CD14-positive monocyte (primary cell): ENCODE data around the gene CDIP1. TPM values are rescaled to one million over a fixed set of nuclear protein-coding genes. Genes with fewer than 3 reads are reported as not detected.
A peak's percentile ranks its signal among the peaks of the same experiment; 100 is the strongest.

Experiments
- DNase-seq, 3 donors: peaks; one replicate each; pipeline ENCODE4 v3.0.0-alpha.2; 2011 to 2022
- H2AFZ ChIP-seq: 2 replicates; pipeline ENCODE4 v1.6.0; 2012; ENCODE audit warnings: mild to moderate bottlenecking, low read depth, low read length, inconsistent platforms; ENCODE audit not compliant: insufficient read depth, poor library complexity, severe bottlenecking
- H3K27ac ChIP-seq, 2 donors: 1 replicate in 1 of 2; 2 replicates in 1 of 2; pipeline ENCODE4 v1.5.1; 2012 to 2013; ENCODE audit warnings: low read length in 2 of 2, control low read depth in 1 of 2, inconsistent platforms in 1 of 2, low read depth in 1 of 2, mild to moderate bottlenecking in 1 of 2
- H3K27me3 ChIP-seq, 2 donors: one replicate each; pipeline versions ENCODE4 v1.6.0 to v1.6.1; 2011 to 2013; ENCODE audit warnings: low read length in 2 of 2; ENCODE audit not compliant: control insufficient read depth in 2 of 2, insufficient read depth in 2 of 2
- H3K36me3 ChIP-seq, 2 donors: replicated peaks in 1 of 2; 1 replicate in 1 of 2; 2 replicates in 1 of 2; pipeline versions ENCODE4 v1.5.1 to v1.6.1; 2012 to 2013; ENCODE audit warnings: low read length in 2 of 2, control low read depth in 1 of 2, inconsistent platforms in 1 of 2, mild to moderate bottlenecking in 1 of 2; ENCODE audit not compliant: insufficient read depth in 2 of 2, control insufficient read depth in 1 of 2
- H3K4me1 ChIP-seq, 2 donors: 1 replicate in 1 of 2; 2 replicates in 1 of 2; pipeline versions ENCODE4 v1.5.1 to v1.6.1; 2012 to 2013; ENCODE audit warnings: low read length in 2 of 2, control low read depth in 1 of 2, inconsistent platforms in 1 of 2, mild to moderate bottlenecking in 1 of 2, moderate library complexity in 1 of 2; ENCODE audit not compliant: insufficient read depth in 2 of 2, control insufficient read depth in 1 of 2
- H3K4me2 ChIP-seq: replicated peaks from 2 replicates; pipeline ENCODE3; 2012; ENCODE audit warnings: low read length, moderate library complexity, mild to moderate bottlenecking; ENCODE audit not compliant: poor library complexity, severe bottlenecking; ENCODE audit errors: extremely low read depth
- H3K4me3 ChIP-seq, 3 experiments: fragments of 200-600 bp in 1 of 3; sonication (generic) in 1 of 3; replicated peaks in 1 of 3; 1 replicate in 2 of 3; 2 replicates in 1 of 3; pipeline ENCODE4 v1.5.1; 2011 to 2013; ENCODE audit warnings: low read length in 3 of 3, mild to moderate bottlenecking in 3 of 3, control low read depth in 2 of 3, low read depth in 2 of 3, inconsistent platforms in 1 of 3, moderate library complexity in 1 of 3
- H3K79me2 ChIP-seq: 2 replicates; pipeline ENCODE4 v1.6.0; 2012; ENCODE audit warnings: mild to moderate bottlenecking, control low read depth, inconsistent platforms, low read length, moderate library complexity; ENCODE audit not compliant: insufficient read depth
- H3K9ac ChIP-seq: 2 replicates; pipeline ENCODE4 v1.6.0; 2017; ENCODE audit warnings: low read length, mild to moderate bottlenecking; ENCODE audit not compliant: insufficient read depth, poor library complexity, severe bottlenecking
- H3K9me3 ChIP-seq, 2 donors: replicated peaks in 1 of 2; 1 replicate in 1 of 2; 2 replicates in 1 of 2; pipeline versions ENCODE4 v1.5.1 to v1.6.1; 2012 to 2013; ENCODE audit warnings: low read length in 2 of 2, control low read depth in 1 of 2; ENCODE audit not compliant: control insufficient read depth in 1 of 2, insufficient read depth in 1 of 2
- H4K20me1 ChIP-seq: 2 replicates; pipeline ENCODE4 v1.6.0; 2012; ENCODE audit warnings: mild to moderate bottlenecking, low read length, control low read depth, moderate library complexity; ENCODE audit not compliant: insufficient read depth
- H3K27ac Mint-ChIP-seq, 7 donors: one replicate each; pipeline ENCODE4 v1.8.0; 2020; ENCODE audit warnings: mild to moderate bottlenecking in 7 of 7, mixed read lengths in 7 of 7, moderate library complexity in 6 of 7, inconsistent platforms in 2 of 7
- H3K27me3 Mint-ChIP-seq, 3 donors: one replicate each; pipeline ENCODE4 v1.8.0; 2021 to 2022; ENCODE audit warnings: low read depth in 3 of 3, mild to moderate bottlenecking in 3 of 3, mixed read lengths in 3 of 3, moderate library complexity in 3 of 3, inconsistent platforms in 1 of 3
- H3K36me3 Mint-ChIP-seq, 2 donors: one replicate each; pipeline ENCODE4 v1.8.0; 2020; ENCODE audit warnings: mixed read lengths in 2 of 2, inconsistent platforms in 1 of 2, mild to moderate bottlenecking in 1 of 2
- H3K4me1 Mint-ChIP-seq: one replicate; pipeline ENCODE4 v1.8.0; 2020; ENCODE audit warnings: mild to moderate bottlenecking, mixed read lengths
- H3K4me3 Mint-ChIP-seq, 2 donors: one replicate each; pipeline ENCODE4 v1.8.0; 2020; ENCODE audit warnings: mild to moderate bottlenecking in 2 of 2, mixed read lengths in 2 of 2, moderate library complexity in 1 of 2
- H3K9me3 Mint-ChIP-seq, 7 donors: one replicate each; pipeline ENCODE4 v1.8.0; 2020 to 2022; ENCODE audit warnings: mixed read lengths in 7 of 7, mild to moderate bottlenecking in 6 of 7, moderate library complexity in 6 of 7, inconsistent platforms in 2 of 7
- WGBS: methylation state at CpG from one replicate; pipeline ENCODE4 v1.1.5; 2013; ENCODE audit warnings: missing lambda C conversion rate; ENCODE audit not compliant: insufficient coverage; 5-methylcytosine and 5-hydroxymethylcytosine counted together
- intact Hi-C, 2 donors: fragments of 100-400 bp; cut with micrococcal nuclease; formaldehyde crosslinking; loops; one replicate each; pipeline versions ENCODE4 v1.15.0 to v1.15.1; 2023
- polyA plus RNA-seq, 3 donors: library from polyadenylated mRNA; depleted of rRNA in 1 of 3; unstranded in 2 of 3; stranded (reverse) in 1 of 3; fragments of 300-500 nt in 2 of 3; fragments of >200 nt in 1 of 3; fragmentation: Illumina TruSeq in 2 of 3; gene quantifications; 1 replicate in 2 of 3; 2 replicates in 1 of 3; pipeline ENCODE4 v1.2.3, GENCODE V29; 2012 to 2021
- TF ChIP-seq, protein P1 (sequence below): fragments of 200-600 bp; IDR thresholded peaks from one replicate; pipeline ENCODE4 v1.8.0; 2022; ENCODE audit warnings: antibody characterized with exemption, mild to moderate bottlenecking

The CDIP1 gene
- polyA plus RNA-seq, 3 donors = 8.6 to 11.2 (median 10.8) TPM

DNA sequence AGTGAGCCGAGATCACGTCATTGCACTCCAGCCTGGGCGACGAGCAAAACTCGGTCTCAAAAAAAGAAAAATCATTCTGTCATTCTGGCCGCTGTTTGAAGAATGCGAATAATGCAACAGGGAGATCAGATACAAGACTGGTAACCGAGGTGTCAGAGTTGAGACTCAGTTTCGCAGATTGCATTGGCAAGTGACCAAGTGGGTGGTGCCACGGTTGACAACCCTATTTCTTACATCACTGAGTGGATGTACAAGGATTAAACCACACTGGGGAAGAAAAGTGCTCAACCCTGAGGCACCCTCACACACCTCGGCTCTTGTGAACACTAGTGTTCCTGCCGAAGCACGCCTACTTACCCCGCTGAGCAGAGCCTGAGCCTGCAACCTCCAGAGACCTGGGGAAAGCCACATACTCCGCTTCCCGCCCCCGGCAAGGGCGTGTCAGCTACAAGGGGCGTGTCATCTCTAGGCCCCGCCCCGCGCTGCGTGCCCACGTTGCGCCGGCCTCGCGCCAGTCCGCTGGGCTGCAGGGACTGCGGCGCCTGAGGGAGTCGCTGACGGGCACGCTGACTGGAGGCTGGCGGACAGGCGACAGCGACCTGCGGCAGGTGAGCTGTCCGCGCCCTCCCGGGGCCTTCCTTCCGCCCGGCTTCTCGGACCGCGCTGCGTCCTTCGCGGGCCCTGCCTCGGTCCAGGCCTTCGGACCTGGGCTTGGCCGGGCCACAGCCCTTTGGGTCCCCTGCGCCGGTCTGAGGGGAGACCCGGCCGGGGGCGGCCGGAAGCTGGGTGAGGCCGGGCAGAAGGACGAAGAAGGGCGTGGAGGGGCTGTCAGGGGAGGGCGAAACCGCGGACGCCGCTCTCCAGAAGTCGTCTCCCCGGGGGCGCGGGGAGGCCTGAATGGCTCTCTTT is 62.4 kb downstream of the CDIP1 start, which contains the start of gene HMOX2:
TSS of gene HMOX2 (plus strand) at position 519 of the 909 bp plus-strand sequence. CDS start 29,127 bp downstream, outside the sequence.
- intact Hi-C loops = loop anchor here (2.0 to 10.0 kb wide), 4 partner anchors 29 to 149 kb away; partner anchors contain the start of genes CDIP1 (in 1 of the 2), CORO7 (in 1 of the 2) and MGRN1 (in 1 of the 2)
- WGBS = 10% methylated on average over 67 of the region's 70 CpGs
- Histone ChIP-seq H3K9me3 (no peaks in the 10 kb centered on the region), H4K20me1 (peaks cover 7% of the 10 kb centered on the region), H3K27me3 (no peaks in the 10 kb centered on the region), H3K4me3 (peak within 1 kb of the TSS; percentile 67 to 91 (median 85)), H3K27ac (peak within 1 kb of the TSS; percentile 3 to 77), H2AFZ (peak within 1 kb of the TSS; percentile 87), H3K4me2 (peak within 1 kb of the TSS; percentile 94), H3K79me2 (peaks cover 57% of the 10 kb centered on the region), H3K9ac (peak within 1 kb of the TSS; percentile 79), H3K4me1 (peaks cover 43 to 50% of the 10 kb centered on the region in 2 donors), H3K36me3 (no peaks in the 10 kb centered on the region)
- Mint-ChIP-seq H3K27ac (peak within 1 kb of the TSS; percentile 70 to 90 (median 85)), H3K27me3 (peaks cover 0 to 1% (median 0%) of the 10 kb centered on the region in 3 donors), H3K4me3 (peak within 1 kb of the TSS; percentile 80 to 87), H3K4me1 (peaks cover 43% of the 10 kb centered on the region), H3K9me3 (peaks cover 0 to 5% (median 0%) of the 10 kb centered on the region in 7 donors), H3K36me3 (peaks cover 2 to 8% of the 10 kb centered on the region in 2 donors)
- TF ChIP-seq, protein P1, sequence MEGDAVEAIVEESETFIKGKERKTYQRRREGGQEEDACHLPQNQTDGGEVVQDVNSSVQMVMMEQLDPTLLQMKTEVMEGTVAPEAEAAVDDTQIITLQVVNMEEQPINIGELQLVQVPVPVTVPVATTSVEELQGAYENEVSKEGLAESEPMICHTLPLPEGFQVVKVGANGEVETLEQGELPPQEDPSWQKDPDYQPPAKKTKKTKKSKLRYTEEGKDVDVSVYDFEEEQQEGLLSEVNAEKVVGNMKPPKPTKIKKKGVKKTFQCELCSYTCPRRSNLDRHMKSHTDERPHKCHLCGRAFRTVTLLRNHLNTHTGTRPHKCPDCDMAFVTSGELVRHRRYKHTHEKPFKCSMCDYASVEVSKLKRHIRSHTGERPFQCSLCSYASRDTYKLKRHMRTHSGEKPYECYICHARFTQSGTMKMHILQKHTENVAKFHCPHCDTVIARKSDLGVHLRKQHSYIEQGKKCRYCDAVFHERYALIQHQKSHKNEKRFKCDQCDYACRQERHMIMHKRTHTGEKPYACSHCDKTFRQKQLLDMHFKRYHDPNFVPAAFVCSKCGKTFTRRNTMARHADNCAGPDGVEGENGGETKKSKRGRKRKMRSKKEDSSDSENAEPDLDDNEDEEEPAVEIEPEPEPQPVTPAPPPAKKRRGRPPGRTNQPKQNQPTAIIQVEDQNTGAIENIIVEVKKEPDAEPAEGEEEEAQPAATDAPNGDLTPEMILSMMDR = peak; percentile 40
- peak; percentile 86 to 90 (median 88) for DNase-seq
